Chondrocyte (in vitro differentiated cells): ENCODE results near the gene TSPAN9. TPM values are rescaled to one million over a fixed set of nuclear protein-coding genes. Genes with fewer than 3 reads are reported as not detected.

Source experiments
- DNase-seq: peaks from one replicate; pipeline ENCODE4 v3.0.0; 2021; ENCODE audit warnings: mixed read lengths, low spot score
- H3K27ac Mint-ChIP-seq: one replicate; pipeline ENCODE4 v1.8.0; 2021; ENCODE audit warnings: mild to moderate bottlenecking, moderate library complexity, mixed read lengths; ENCODE audit not compliant: unreplicated experiment
- H3K27me3 Mint-ChIP-seq: 2 replicates; pipeline ENCODE4 v1.8.0; 2021; ENCODE audit warnings: low read depth, mixed read lengths
- H3K36me3 Mint-ChIP-seq: 2 replicates; pipeline ENCODE4 v1.8.0; 2021; ENCODE audit warnings: low read depth, mixed read lengths
- H3K4me1 Mint-ChIP-seq: 2 replicates; pipeline ENCODE4 v1.8.0; 2021; ENCODE audit warnings: low read depth, mild to moderate bottlenecking, mixed read lengths
- H3K4me3 Mint-ChIP-seq: one replicate; pipeline ENCODE4 v1.8.0; 2021; ENCODE audit warnings: mild to moderate bottlenecking, moderate library complexity, mixed read lengths; ENCODE audit not compliant: unreplicated experiment
- H3K9me3 Mint-ChIP-seq: 2 replicates; pipeline ENCODE4 v1.8.0; 2021; ENCODE audit warnings: low read depth, mixed read lengths
- total RNA-seq: library from RNA; stranded (reverse); gene quantifications from 3 replicates; pipeline ENCODE4 v1.2.1, GENCODE V29; 2021
- TF ChIP-seq, protein P1 (sequence below): fragments of 200-600 bp; sonication (generic); IDR thresholded peaks from 2 replicates; pipeline ENCODE4 v1.5.0; 2021; ENCODE audit warnings: antibody characterized with exemption, mild to moderate bottlenecking, moderate library complexity

TSPAN9 gene
- total RNA-seq, 1 donor from 2014 or later: 50.4 TPM

DNA sequence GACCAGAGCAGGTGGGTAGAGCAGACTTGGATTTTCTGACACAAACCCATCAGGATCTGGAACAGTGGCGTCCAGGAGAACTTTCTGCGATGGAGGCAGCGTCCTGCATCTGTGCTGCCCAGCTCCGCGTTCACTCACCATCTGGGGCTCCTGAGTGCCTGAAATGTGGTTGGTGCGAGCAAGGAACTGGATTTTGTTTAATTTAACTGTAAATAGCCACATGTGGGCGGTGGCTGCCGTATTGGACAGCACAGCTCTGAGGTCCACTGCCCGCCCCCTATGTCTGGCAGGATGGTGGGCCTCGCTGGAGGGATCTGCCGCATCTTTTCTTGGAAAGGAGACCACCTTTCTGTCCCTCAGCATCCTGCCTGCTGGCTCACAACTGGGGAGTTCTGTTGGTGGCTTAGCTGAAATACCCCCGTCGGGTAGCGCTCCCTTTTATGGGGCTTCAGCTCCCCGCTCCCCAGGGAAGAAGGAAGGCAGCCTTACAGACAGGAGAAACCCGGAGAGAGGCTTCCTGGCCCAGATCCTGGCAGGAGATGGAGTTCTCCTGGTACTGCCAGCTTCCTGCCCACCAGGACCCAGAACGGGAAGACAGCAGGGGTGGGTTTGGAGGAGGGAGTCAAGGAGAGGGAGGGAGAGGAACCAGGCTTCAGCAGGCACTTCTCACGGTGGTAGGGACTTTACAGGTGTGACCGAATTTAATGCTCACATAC is 228.9 kb downstream of the TSPAN9 start:
- Mint-ChIP-seq H3K4me3 (no peak overlapping the region), H3K36me3 (no peaks in the 10 kb centered on the region), H3K4me1 (peaks cover 9% of the 10 kb centered on the region), H3K27me3 (peaks cover 27% of the 10 kb centered on the region), H3K9me3 (no peaks in the 10 kb centered on the region), H3K27ac (no peak overlapping the region)
- no peak for DNase-seq
- TF ChIP-seq, protein P1, sequence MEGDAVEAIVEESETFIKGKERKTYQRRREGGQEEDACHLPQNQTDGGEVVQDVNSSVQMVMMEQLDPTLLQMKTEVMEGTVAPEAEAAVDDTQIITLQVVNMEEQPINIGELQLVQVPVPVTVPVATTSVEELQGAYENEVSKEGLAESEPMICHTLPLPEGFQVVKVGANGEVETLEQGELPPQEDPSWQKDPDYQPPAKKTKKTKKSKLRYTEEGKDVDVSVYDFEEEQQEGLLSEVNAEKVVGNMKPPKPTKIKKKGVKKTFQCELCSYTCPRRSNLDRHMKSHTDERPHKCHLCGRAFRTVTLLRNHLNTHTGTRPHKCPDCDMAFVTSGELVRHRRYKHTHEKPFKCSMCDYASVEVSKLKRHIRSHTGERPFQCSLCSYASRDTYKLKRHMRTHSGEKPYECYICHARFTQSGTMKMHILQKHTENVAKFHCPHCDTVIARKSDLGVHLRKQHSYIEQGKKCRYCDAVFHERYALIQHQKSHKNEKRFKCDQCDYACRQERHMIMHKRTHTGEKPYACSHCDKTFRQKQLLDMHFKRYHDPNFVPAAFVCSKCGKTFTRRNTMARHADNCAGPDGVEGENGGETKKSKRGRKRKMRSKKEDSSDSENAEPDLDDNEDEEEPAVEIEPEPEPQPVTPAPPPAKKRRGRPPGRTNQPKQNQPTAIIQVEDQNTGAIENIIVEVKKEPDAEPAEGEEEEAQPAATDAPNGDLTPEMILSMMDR: no peak

DNA sequence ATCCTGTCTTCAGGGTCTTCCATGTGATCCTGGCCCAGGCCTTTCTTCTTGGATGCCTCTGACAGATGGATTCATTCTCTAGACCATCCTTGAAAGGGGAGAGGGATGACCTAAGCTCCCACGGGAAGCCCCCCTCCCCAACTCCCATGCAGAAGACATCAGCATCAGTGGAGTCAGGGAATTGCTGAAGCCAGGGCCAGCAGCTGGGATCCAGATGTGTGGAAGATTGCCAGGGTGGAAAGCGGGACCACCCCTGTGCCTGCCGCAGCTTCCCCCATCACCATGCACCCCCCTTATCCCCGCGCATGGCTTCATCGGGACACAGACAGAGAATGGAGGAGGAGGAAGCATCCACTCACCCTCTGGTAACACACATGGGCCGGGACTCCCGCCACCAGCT is 230.2 kb downstream of the TSPAN9 start:
- no peak overlapping the region for H3K4me3 Mint-ChIP-seq
- peaks cover 9% of the 10 kb centered on the region for H3K4me1 Mint-ChIP-seq
- H3K27me3 Mint-ChIP-seq: peaks cover 37% of the 10 kb centered on the region
- TF ChIP-seq, protein P1: no peak
- no peak for DNase-seq
- H3K9me3 Mint-ChIP-seq: no peaks in the 10 kb centered on the region
- no peaks in the 10 kb centered on the region for H3K36me3 Mint-ChIP-seq
- no peak overlapping the region for H3K27ac Mint-ChIP-seq

DNA sequence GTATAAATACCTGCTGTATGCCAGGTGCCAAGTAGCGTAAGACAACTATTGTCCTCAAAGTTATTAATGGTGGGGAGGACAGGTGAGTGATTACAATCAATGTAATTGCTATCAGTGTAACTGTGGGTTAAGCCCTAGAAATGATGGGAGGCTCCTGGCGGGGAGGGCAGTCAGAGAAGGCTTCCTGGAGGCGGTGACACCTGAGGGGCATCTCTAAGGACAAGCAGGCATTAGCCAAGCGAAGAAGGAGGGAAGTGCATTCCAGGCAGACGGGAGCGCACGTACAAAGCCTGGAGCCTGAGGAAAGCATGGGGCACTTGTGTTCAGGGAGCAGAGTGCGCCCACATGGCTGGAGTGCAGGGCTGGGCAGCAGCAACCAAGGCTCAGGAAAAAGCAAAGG is 230.9 kb downstream of the TSPAN9 start:
- H3K27me3 Mint-ChIP-seq: peaks cover 40% of the 10 kb centered on the region
- H3K27ac Mint-ChIP-seq: no peak overlapping the region
- TF ChIP-seq, protein P1: no peak
- no peak overlapping the region for H3K4me3 Mint-ChIP-seq
- H3K36me3 Mint-ChIP-seq: no peaks in the 10 kb centered on the region
- no peak for DNase-seq
- H3K9me3 Mint-ChIP-seq: no peaks in the 10 kb centered on the region
- peaks cover 9% of the 10 kb centered on the region for H3K4me1 Mint-ChIP-seq

DNA sequence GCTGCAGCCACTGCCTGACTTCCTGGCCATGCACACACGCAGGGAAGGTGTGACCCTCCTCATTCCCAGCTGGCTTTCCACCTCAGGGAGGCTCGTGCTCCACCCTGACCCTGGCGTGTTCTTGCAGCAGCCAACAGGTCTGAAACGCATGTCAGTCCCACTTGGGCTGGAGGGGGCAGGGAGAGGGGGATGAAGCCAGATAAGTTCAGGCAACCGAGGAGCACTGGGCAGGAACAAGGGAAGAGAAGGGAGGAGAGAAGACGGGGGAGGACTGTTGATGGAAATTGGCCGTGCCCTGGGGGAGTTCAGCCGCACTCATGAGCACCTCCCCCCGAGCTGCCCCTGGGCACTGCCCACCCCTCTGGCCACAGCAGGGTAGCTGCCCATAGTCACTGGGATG is 231.4 kb downstream of the TSPAN9 start:
- peaks cover 44% of the 10 kb centered on the region for H3K27me3 Mint-ChIP-seq
- no peaks in the 10 kb centered on the region for H3K9me3 Mint-ChIP-seq
- no peak overlapping the region for H3K4me3 Mint-ChIP-seq
- no peak for DNase-seq
- H3K36me3 Mint-ChIP-seq: no peaks in the 10 kb centered on the region
- TF ChIP-seq, protein P1: no peak
- no peak overlapping the region for H3K27ac Mint-ChIP-seq
- peaks cover 9% of the 10 kb centered on the region for H3K4me1 Mint-ChIP-seq

DNA sequence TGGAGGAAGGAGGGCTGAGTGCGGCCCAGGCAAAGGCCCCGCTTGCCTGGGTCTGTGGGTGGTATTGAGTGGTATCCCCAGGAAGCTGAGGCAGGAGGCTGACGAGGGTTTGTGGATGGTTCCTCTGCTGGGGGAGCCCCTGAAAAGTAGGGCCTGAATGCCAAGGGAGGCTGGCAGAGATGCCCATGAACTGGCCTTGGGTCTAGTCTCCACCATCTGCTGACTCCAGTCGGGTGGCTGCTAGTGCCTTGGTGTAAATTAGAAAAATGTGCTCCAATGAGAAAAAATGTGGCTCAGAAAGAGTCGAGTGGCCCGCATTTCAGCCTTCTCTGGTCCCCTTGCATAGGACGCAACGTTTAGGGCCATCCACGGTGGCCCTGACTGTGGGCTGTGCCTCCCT is 232.6 kb downstream of the TSPAN9 start:
- TF ChIP-seq, protein P1: no peak
- no peak for DNase-seq
- no peak overlapping the region for H3K27ac Mint-ChIP-seq
- peaks cover 1% of the 10 kb centered on the region for H3K4me1 Mint-ChIP-seq
- no peak overlapping the region for H3K4me3 Mint-ChIP-seq
- peaks cover 52% of the 10 kb centered on the region for H3K27me3 Mint-ChIP-seq
- H3K9me3 Mint-ChIP-seq: no peaks in the 10 kb centered on the region
- H3K36me3 Mint-ChIP-seq: no peaks in the 10 kb centered on the region
